ENCODE measurements around the gene STOM. TPM values are rescaled to one million over a fixed set of nuclear protein-coding genes. Genes with fewer than 3 reads are reported as not detected.

STOM gene
- total RNA-seq, 3 donors from 2014 or later (not counting 1 experiment from before 2014, with no cell fraction given) = 185 to 241 (median 189) TPM

GRCh38 chr9:121318631-121319382 is 51.2 kb downstream of the STOM start:
- no peaks in the 10 kb centered on the region for H3K27me3 Mint-ChIP-seq (ENCODE audit: low read depth in 2 of 2)
- H3K9me3 ChIP-seq (ENCODE audit: control insufficient read depth, insufficient read depth, low read length) = no peaks in the 10 kb centered on the region
- H3K9me3 Mint-ChIP-seq = no peaks in the 10 kb centered on the region
- peaks cover 6% of the 10 kb centered on the region for H3K36me3 Mint-ChIP-seq
- DNase-seq (no peak), ATAC-seq (no peak)
- H3K4me3 Mint-ChIP-seq = peak overlapping the region; percentile 6
- intact Hi-C loops (cut with micrococcal nuclease) = no loop called here
- H3K27me3 ChIP-seq (ENCODE audit: control insufficient read depth, insufficient read depth, low read length) = no peaks in the 10 kb centered on the region
- peaks cover 25 to 34% of the 10 kb centered on the region in 2 donors for H3K4me1 Mint-ChIP-seq
- no peak overlapping the region for H3K4me3 ChIP-seq (ENCODE audit: low read length)
- H3K4me1 ChIP-seq (ENCODE audit: control insufficient read depth, insufficient read depth, low read length) = peaks cover 15% of the 10 kb centered on the region
- 91% methylated on average over 19 of the region's 19 CpGs for WGBS (ENCODE audit: insufficient coverage)
- H3K36me3 ChIP-seq (ENCODE audit: control insufficient read depth, insufficient read depth, low read length) = peaks cover 29% of the 10 kb centered on the region
- no peak overlapping the region for H3K27ac ChIP-seq (ENCODE audit: low read length)
- H3K27ac Mint-ChIP-seq = peak overlapping the region in 1 of 2 donors; percentile 24
- TF ChIP-seq CTCF (IDR thresholded peaks at IDR 0.05) = no peak

GRCh38 chr9:121317737-121318630 is 52.1 kb downstream of the STOM start:
- Mint-ChIP-seq H3K36me3 (peaks cover 8% of the 10 kb centered on the region), H3K27me3 (ENCODE audit: low read depth in 2 of 2) (no peaks in the 10 kb centered on the region), H3K27ac (peak overlapping the region; percentile 44 to 45), H3K4me3 (no peak overlapping the region), H3K9me3 (no peaks in the 10 kb centered on the region), H3K4me1 (peaks cover 24 to 33% of the 10 kb centered on the region in 2 donors)
- no peak for TF ChIP-seq CTCF (IDR thresholded peaks at IDR 0.05)
- ATAC-seq (no peak), DNase-seq (no peak)
- peaks cover 15% of the 10 kb centered on the region for H3K4me1 ChIP-seq (ENCODE audit: control insufficient read depth, insufficient read depth, low read length)
- H3K36me3 ChIP-seq (ENCODE audit: control insufficient read depth, insufficient read depth, low read length) = peaks cover 33% of the 10 kb centered on the region
- H3K27ac ChIP-seq (ENCODE audit: low read length) = no peak overlapping the region
- H3K4me3 ChIP-seq (ENCODE audit: low read length) = no peak overlapping the region
- H3K27me3 ChIP-seq (ENCODE audit: control insufficient read depth, insufficient read depth, low read length) = no peaks in the 10 kb centered on the region
- 98% methylated on average over 4 of the region's 6 CpGs for WGBS (ENCODE audit: insufficient coverage)
- H3K9me3 ChIP-seq (ENCODE audit: control insufficient read depth, insufficient read depth, low read length) = no peaks in the 10 kb centered on the region
- intact Hi-C loops (cut with micrococcal nuclease) = no loop called here

- peaks cover 15% of the 10 kb centered on the region for H3K4me1 ChIP-seq (ENCODE audit: control insufficient read depth, insufficient read depth, low read length)
- DNase-seq (no peak), ATAC-seq (no peak)
- H3K4me3 Mint-ChIP-seq = no peak overlapping the region
- no peaks in the 10 kb centered on the region for H3K27me3 Mint-ChIP-seq (ENCODE audit: low read depth in 2 of 2)
- no peak overlapping the region for H3K27ac ChIP-seq (ENCODE audit: low read length)
- H3K9me3 Mint-ChIP-seq = no peaks in the 10 kb centered on the region
- no peak overlapping the region for H3K4me3 ChIP-seq (ENCODE audit: low read length)
- intact Hi-C loops (cut with micrococcal nuclease) = no loop called here
- peaks cover 38% of the 10 kb centered on the region for H3K36me3 ChIP-seq (ENCODE audit: control insufficient read depth, insufficient read depth, low read length)
- no peak for TF ChIP-seq CTCF (IDR thresholded peaks at IDR 0.05)
- WGBS (ENCODE audit: insufficient coverage) = 92% methylated on average over 11 of the region's 11 CpGs
- H3K9me3 ChIP-seq (ENCODE audit: control insufficient read depth, insufficient read depth, low read length) = no peaks in the 10 kb centered on the region
- peaks cover 14 to 22% of the 10 kb centered on the region in 2 donors for H3K4me1 Mint-ChIP-seq
- H3K27me3 ChIP-seq (ENCODE audit: control insufficient read depth, insufficient read depth, low read length) = no peaks in the 10 kb centered on the region
- peak overlapping the region; percentile 44 to 45 for H3K27ac Mint-ChIP-seq
- peaks cover 8% of the 10 kb centered on the region for H3K36me3 Mint-ChIP-seq
These were observed 53.1 kb downstream of the STOM start for GRCh38 chr9:121316852-121317373.

All from natural killer cell (primary cell).